ENCODE results near the gene NXT1.

The NXT1 gene

DNA sequence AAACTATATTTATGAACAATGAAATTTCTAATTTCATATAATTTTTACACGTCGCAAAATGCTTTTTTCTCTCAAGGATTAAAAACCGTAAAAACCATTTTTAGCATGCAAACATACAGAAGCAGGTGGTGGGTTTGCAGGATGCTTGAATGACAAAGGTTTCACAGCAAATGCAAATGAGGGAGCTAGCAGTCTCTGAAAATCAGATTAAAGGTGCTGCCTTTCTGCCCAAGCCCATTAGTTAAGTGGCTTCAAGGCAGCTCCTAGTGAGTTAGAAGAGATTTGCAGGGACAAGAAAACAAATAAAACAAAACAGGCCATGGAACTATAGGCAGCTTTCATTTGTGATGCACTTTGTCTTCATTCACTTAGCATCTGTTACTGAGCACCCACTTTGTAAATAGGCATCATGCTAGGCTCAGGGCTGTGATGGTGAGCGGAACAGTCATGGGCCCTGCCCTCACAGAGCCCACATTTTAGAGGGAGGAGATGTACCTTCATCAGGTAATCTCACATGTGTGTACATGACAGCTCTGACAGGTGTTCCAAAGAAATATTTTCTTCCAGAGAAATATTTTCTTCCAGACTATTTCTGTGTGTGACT is 41.2 kb downstream of the NXT1 start:
- DNase-seq (ENCODE audit: low spot score) = no peak

- no peak for DNase-seq (ENCODE audit: low spot score)
Observed at GRCh38 chr20:23393996-23394775, 43.6 kb downstream of the NXT1 start.

DNA sequence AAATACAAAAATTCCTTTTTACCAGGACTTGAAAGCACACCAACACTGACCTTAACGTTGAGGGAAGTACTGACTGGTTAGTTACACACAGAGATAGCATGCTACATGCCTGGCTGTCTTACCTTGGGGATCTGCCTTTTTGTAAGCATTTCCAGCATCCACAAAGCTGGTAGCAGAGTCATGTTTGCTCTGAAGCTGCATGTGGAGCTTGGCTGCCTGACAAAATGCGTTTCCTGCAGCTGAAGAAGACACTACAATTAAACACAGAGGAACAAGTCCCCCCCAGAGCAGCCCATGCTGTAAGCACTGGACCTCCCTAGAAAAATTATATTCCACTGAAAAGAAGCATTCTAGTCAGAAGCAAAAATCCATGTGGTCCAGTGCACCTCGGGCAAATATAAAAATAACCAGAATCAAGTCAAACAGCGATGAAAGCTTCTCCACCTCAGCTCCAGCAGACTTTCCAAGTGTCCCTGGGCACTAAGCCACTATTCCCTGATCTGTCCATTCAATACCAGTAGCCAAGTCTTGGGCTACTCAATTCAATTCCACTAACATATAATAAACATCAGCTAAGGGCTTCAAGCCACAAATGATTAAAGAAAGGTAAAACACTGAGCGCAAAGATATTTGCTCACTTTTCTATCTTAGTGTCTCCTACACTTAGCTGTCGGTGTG is 46.5 kb downstream of the NXT1 start:
- no peak for DNase-seq (ENCODE audit: low spot score)

GRCh38 chr20:23397961-23398360 is 47.4 kb downstream of the NXT1 start:
- DNase-seq (ENCODE audit: low spot score) = no peak

DNA sequence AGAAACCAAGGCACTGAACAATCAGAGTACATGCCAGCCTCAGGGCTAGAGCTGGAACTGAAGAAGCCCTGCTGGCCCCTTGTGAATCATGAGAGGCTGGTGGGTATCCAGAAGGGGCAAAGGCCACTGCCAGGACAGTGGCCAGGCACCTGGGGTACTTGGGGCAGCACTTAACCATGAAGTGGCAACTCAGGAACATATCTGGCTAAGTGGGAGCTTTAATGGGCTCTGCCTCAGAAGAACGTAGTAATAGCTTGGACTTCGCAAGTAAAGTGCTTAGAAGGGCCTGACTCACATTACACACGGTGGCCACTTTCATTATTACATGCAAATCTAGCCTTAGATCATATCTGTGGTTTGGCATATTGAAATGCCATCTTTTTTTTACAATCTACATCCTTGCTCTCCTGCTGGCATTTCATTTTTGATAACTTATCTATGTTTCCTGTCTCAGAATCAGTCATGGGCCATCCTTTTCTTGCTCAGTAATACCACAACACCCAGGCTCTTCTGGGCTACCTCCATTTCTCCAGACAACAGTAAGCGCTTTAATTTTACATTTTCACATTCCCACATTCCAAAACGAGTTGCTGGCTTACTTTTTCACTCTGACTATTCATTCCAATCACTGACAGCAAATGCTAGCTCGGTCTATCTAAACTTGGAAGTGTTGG is 49.1 kb downstream of the NXT1 start:
- DNase-seq (ENCODE audit: low spot score) = no peak

GRCh38 chr20:23401051-23401450 is 50.5 kb downstream of the NXT1 start:
- no peak for DNase-seq (ENCODE audit: low spot score)

- no peak for DNase-seq (ENCODE audit: low spot score)
Observed at GRCh38 chr20:23403751-23404150, 53.2 kb downstream of the NXT1 start.

GRCh38 chr20:23404196-23404595 is 53.6 kb downstream of the NXT1 start:
- DNase-seq (ENCODE audit: low spot score) = no peak

All from HuH-7.5 (cell line).